Cardiac fibroblast (primary cell): Measurements from ENCODE around the gene BIK.

ENCODE experiments used
- DNase-seq, 2 donors: peaks; one replicate each; pipeline versions ENCODE4 v3.0.0 to v3.0.0-alpha.2; 2010; ENCODE audit warnings: low read depth in 2 of 2
- H3K4me3 ChIP-seq, 2 donors: replicated peaks in 1 of 2; 1 replicate in 1 of 2; 2 replicates in 1 of 2; pipeline ENCODE4 v1.5.1; 2011; ENCODE audit warnings: low read depth in 2 of 2, low read length in 2 of 2, mild to moderate bottlenecking in 2 of 2, moderate library complexity in 1 of 2
- TF ChIP-seq, protein P1 (sequence below): IDR thresholded peaks from one replicate; pipeline ENCODE4 v1.5.1; 2011; ENCODE audit warnings: low read depth, mild to moderate bottlenecking, low read length, inconsistent platforms

The BIK gene

GRCh38 chr22:43147821-43148220 lies 37.3 kb downstream of the BIK start:
- TF ChIP-seq, protein P1, sequence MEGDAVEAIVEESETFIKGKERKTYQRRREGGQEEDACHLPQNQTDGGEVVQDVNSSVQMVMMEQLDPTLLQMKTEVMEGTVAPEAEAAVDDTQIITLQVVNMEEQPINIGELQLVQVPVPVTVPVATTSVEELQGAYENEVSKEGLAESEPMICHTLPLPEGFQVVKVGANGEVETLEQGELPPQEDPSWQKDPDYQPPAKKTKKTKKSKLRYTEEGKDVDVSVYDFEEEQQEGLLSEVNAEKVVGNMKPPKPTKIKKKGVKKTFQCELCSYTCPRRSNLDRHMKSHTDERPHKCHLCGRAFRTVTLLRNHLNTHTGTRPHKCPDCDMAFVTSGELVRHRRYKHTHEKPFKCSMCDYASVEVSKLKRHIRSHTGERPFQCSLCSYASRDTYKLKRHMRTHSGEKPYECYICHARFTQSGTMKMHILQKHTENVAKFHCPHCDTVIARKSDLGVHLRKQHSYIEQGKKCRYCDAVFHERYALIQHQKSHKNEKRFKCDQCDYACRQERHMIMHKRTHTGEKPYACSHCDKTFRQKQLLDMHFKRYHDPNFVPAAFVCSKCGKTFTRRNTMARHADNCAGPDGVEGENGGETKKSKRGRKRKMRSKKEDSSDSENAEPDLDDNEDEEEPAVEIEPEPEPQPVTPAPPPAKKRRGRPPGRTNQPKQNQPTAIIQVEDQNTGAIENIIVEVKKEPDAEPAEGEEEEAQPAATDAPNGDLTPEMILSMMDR = no peak
- H3K4me3 ChIP-seq = no peak overlapping the region
- no peak for DNase-seq

- no peak for DNase-seq
- TF ChIP-seq, protein P1 = no peak
- H3K4me3 ChIP-seq = no peak overlapping the region
Measured at GRCh38 chr22:43148581-43148980, 38.0 kb downstream of the BIK start.

- TF ChIP-seq, protein P1 = no peak
- H3K4me3 ChIP-seq = peak overlapping the region; percentile 70 to 90
Measured at GRCh38 chr22:43150731-43151206, 40.2 kb downstream of the BIK start.

GRCh38 chr22:43151251-43152002 lies 40.9 kb downstream of the BIK start, which contains the start of gene TSPO:
Gene TSPO, plus strand, starts transcription at chr22:43151559. Its CDS starts 7,680 bp downstream, at chr22:43159239.
- DNase-seq = peak; percentile 58 to 61
- TF ChIP-seq, protein P1 = no peak
- H3K4me3 ChIP-seq = peak within 1 kb of the TSS; percentile 70 to 90

More at GRCh38 chr22:43150731-43151206, 40.2 kb downstream of the BIK start:
- DNase-seq = no peak

DNA sequence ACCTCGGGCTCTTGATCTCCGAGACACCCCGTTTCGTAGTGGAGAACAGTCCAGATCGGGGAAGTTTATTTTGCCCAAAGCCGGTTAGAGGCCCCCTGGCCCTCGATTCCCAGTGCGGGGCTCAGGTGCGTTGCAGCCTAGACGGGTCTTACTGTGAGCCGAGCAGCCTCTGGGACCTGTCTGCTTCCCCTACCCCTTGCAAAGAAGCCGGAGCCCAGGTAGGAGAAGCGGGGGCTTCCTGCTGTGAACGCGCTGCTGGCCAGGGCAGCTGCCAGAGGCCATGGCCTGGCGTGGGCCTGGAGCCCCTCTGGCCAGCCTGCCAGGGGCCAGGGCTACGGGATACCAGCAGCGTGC lies 41.4 kb downstream of the BIK start:
- H3K4me3 ChIP-seq = peak overlapping the region; percentile 70 to 90
- no peak for DNase-seq
- TF ChIP-seq, protein P1 = no peak

DNA sequence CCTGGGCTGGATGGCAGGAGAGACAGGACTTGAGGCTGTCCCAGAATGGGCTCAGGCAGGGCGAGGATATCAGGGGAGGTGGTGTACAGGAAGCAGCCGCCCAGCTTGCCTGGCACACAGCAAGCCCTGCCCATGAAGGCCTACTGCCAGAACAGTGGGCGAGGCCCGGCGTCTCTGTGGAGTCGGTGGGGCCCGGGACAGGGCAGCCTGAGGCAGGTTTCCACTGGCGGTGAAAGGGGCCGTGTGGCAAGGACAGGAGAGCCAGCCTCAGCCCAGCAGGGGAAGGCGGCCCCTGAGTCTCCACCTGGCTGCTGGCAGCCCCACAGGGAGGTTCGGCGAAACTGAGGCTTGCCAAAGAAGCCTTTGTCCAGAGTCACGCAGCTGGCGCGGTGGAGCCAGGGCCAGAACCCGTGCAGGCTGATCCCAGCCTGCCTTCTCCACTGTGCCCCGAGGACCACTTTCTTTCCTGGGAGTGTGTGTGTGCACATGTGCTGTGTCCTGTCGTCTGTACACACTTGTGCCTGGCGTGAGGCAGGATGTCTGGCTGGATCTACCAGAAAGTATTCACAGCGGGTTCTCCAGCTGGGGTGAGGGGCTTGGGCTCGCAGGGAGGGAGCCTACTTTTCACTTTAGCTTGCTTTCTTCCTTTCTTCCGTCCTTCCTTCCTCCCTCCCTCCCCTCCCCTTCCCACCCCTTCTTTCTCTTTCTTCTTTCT lies 42.0 kb downstream of the BIK start:
- DNase-seq = peak; percentile 38 to 69
- TF ChIP-seq, protein P1 = no peak
- H3K4me3 ChIP-seq = peak overlapping the region; percentile 70 to 90
